Immature natural killer cell (primary cell): Measurements from ENCODE around the gene STX7. TPM values are rescaled to one million over a fixed set of nuclear protein-coding genes. Genes with fewer than 3 reads are reported as not detected.

ENCODE experiments used
- DNase-seq, 3 donors: peaks; one replicate each; pipeline ENCODE4 v3.0.0; 2022; ENCODE audit warnings: mixed read lengths in 1 of 3
- H3K27ac Mint-ChIP-seq, 6 donors: one replicate each; pipeline ENCODE4 v1.8.0; 2020; ENCODE audit warnings: mixed read lengths in 6 of 6, mild to moderate bottlenecking in 5 of 6, inconsistent platforms in 4 of 6, moderate library complexity in 3 of 6
- H3K27me3 Mint-ChIP-seq, 3 donors: one replicate each; pipeline ENCODE4 v1.8.0; 2020 to 2021; ENCODE audit warnings: low read depth in 3 of 3, mild to moderate bottlenecking in 3 of 3, mixed read lengths in 3 of 3, moderate library complexity in 3 of 3, inconsistent platforms in 1 of 3
- H3K36me3 Mint-ChIP-seq, 3 donors: one replicate each; pipeline ENCODE4 v1.8.0; 2020; ENCODE audit warnings: mixed read lengths in 3 of 3, inconsistent platforms in 2 of 3, mild to moderate bottlenecking in 2 of 3
- H3K4me1 Mint-ChIP-seq, 2 donors: one replicate each; pipeline ENCODE4 v1.8.0; 2020; ENCODE audit warnings: inconsistent platforms in 2 of 2, mild to moderate bottlenecking in 2 of 2, mixed read lengths in 2 of 2, moderate library complexity in 1 of 2
- H3K4me3 Mint-ChIP-seq, 5 donors: one replicate each; pipeline ENCODE4 v1.8.0; 2020; ENCODE audit warnings: mild to moderate bottlenecking in 5 of 5, mixed read lengths in 5 of 5, inconsistent platforms in 3 of 5, moderate library complexity in 3 of 5
- H3K9me3 Mint-ChIP-seq, 6 donors: one replicate each; pipeline ENCODE4 v1.8.0; 2020; ENCODE audit warnings: mild to moderate bottlenecking in 6 of 6, mixed read lengths in 6 of 6, inconsistent platforms in 4 of 6, moderate library complexity in 3 of 6
- polyA plus RNA-seq, 3 donors: library from polyadenylated mRNA; unstranded; fragments of 300-500 nt; fragmentation: Illumina TruSeq; gene quantifications; one replicate each; pipeline ENCODE4 v1.2.3, GENCODE V29; 2021

The STX7 gene
- polyA plus RNA-seq, 3 donors from 2014 or later = 25.5 to 37.2 (median 29.8) TPM

DNA sequence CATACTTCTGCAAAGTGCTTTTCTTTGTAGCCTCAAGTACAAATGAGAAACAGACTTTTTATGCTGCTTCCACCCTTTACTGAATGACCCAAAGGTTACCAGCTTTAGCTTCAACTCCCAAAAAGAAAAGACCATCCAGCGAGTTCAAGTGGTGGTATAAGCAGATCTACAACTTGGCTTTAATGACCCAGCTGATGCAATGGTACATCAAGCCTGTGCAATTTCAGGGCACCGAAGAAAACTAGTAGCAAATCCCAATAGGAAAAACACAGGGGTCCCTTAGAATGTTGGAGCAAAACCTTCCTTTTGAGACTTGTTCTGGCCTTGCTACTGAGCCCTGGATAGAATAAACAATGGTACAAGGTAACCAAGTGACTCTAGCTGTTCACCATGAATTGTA is 33.8 kb downstream of the STX7 start:
- Mint-ChIP-seq H3K4me3 (no peak overlapping the region), H3K36me3 (no peaks in the 10 kb centered on the region), H3K27ac (no peak overlapping the region), H3K4me1 (peaks cover 17 to 63% of the 10 kb centered on the region in 2 donors), H3K27me3 (no peaks in the 10 kb centered on the region), H3K9me3 (no peaks in the 10 kb centered on the region)
- DNase-seq = no peak

GRCh38 chr6:132478674-132479073 is 34.2 kb downstream of the STX7 start:
- Mint-ChIP-seq H3K9me3 (no peaks in the 10 kb centered on the region), H3K27ac (no peak overlapping the region), H3K36me3 (no peaks in the 10 kb centered on the region), H3K4me3 (no peak overlapping the region), H3K4me1 (peaks cover 15 to 58% of the 10 kb centered on the region in 2 donors), H3K27me3 (no peaks in the 10 kb centered on the region)
- DNase-seq = no peak

DNA sequence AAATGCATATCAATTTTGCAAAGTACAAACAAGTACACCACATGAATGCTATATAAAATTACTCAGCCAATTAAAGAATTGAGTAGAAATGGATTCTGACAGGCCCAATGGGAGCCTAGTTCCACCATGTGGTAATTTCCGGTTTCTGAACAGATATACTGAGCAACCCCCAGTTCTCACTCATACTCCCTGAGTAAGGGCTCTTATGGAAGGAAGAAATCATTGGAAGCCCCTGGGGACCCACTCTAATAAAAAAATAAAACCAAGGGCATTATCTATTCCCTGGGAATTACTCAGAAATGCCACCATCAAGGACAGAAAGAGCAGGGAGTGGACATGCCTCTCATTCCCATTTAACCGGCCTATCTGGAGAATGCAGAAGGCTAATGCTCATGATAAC is 34.6 kb downstream of the STX7 start:
- H3K4me3 Mint-ChIP-seq = no peak overlapping the region
- no peaks in the 10 kb centered on the region for H3K36me3 Mint-ChIP-seq
- no peak for DNase-seq
- H3K9me3 Mint-ChIP-seq = no peaks in the 10 kb centered on the region
- no peaks in the 10 kb centered on the region for H3K27me3 Mint-ChIP-seq
- H3K27ac Mint-ChIP-seq = no peak overlapping the region
- H3K4me1 Mint-ChIP-seq = peaks cover 15 to 56% of the 10 kb centered on the region in 2 donors

- DNase-seq = no peak
- Mint-ChIP-seq H3K4me3 (no peak overlapping the region), H3K9me3 (no peaks in the 10 kb centered on the region), H3K36me3 (peaks cover 0 to 7% (median 4%) of the 10 kb centered on the region in 3 donors), H3K27me3 (no peaks in the 10 kb centered on the region), H3K27ac (no peak overlapping the region), H3K4me1 (peaks cover 14 to 54% of the 10 kb centered on the region in 2 donors)
Measured at GRCh38 chr6:132476688-132477087, 36.2 kb downstream of the STX7 start.

GRCh38 chr6:132475925-132476324 is 37.0 kb downstream of the STX7 start:
- no peak for DNase-seq
- Mint-ChIP-seq H3K27me3 (no peaks in the 10 kb centered on the region), H3K36me3 (peaks cover 0 to 14% (median 10%) of the 10 kb centered on the region in 3 donors), H3K4me3 (no peak overlapping the region), H3K27ac (peak overlapping the region in 1 of 6 donors; percentile 28), H3K4me1 (peaks cover 14 to 46% of the 10 kb centered on the region in 2 donors), H3K9me3 (no peaks in the 10 kb centered on the region)

- Mint-ChIP-seq H3K36me3 (peaks cover 3 to 31% (median 11%) of the 10 kb centered on the region in 3 donors), H3K27ac (no peak overlapping the region), H3K4me1 (peaks cover 10 to 16% of the 10 kb centered on the region in 2 donors), H3K27me3 (no peaks in the 10 kb centered on the region), H3K9me3 (no peaks in the 10 kb centered on the region), H3K4me3 (no peak overlapping the region)
- no peak for DNase-seq
Measured at GRCh38 chr6:132471787-132472186, 41.1 kb downstream of the STX7 start.

GRCh38 chr6:132466952-132467351 is 46.0 kb downstream of the STX7 start:
- no peaks in the 10 kb centered on the region for H3K9me3 Mint-ChIP-seq
- H3K27ac Mint-ChIP-seq = no peak overlapping the region
- no peak overlapping the region for H3K4me3 Mint-ChIP-seq
- H3K4me1 Mint-ChIP-seq = no peaks in the 10 kb centered on the region
- peaks cover 13 to 39% (median 21%) of the 10 kb centered on the region in 3 donors for H3K36me3 Mint-ChIP-seq
- DNase-seq = no peak
- H3K27me3 Mint-ChIP-seq = no peaks in the 10 kb centered on the region

DNA sequence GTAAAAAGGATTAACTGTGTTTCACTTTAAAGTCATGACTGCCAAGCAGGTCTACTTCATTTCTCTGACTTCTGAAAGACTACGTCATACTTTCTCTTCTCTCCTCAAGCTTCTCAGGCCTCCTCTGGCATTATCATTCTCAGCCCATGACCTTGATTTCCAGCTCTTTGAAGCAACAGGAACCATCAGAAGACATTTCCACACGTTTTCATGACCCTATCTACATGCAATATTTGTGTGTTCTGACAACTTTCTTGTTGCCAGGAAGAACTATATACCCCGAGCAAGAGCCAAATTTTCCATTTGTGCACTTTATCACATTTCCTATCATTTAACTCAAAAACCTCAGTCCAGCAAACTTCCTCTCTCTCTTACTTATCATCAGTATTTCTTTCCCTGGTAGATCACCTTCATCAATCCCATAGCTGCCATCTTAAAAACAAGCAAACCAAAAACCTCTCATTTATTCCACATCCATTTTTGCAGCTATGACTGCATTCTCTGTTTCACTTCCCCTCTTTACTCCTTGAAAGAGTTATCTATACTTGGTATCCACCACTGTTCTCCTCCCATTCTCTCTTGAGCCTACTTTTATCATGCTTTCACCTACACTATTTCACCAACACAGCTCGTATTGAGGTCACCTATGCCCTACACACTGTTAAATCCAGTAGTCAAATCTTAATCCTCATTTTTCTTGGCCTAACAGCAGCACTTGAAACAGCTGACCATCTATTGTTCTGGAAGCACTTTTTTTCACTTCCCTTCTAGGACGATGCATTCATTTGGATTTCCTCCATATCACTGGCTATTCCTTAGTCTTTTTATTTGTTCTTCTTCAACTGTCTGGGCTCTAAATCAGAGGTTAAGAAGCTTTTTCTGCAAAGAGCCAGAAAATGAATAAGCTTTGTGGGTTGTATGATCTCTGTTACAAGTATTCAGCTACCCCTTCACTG is 47.1 kb downstream of the STX7 start:
- no peaks in the 10 kb centered on the region for H3K4me1 Mint-ChIP-seq
- H3K27ac Mint-ChIP-seq = no peak overlapping the region
- no peaks in the 10 kb centered on the region for H3K9me3 Mint-ChIP-seq
- peaks cover 13 to 32% (median 14%) of the 10 kb centered on the region in 3 donors for H3K36me3 Mint-ChIP-seq
- DNase-seq = no peak
- H3K27me3 Mint-ChIP-seq = no peaks in the 10 kb centered on the region
- no peak overlapping the region for H3K4me3 Mint-ChIP-seq

DNA sequence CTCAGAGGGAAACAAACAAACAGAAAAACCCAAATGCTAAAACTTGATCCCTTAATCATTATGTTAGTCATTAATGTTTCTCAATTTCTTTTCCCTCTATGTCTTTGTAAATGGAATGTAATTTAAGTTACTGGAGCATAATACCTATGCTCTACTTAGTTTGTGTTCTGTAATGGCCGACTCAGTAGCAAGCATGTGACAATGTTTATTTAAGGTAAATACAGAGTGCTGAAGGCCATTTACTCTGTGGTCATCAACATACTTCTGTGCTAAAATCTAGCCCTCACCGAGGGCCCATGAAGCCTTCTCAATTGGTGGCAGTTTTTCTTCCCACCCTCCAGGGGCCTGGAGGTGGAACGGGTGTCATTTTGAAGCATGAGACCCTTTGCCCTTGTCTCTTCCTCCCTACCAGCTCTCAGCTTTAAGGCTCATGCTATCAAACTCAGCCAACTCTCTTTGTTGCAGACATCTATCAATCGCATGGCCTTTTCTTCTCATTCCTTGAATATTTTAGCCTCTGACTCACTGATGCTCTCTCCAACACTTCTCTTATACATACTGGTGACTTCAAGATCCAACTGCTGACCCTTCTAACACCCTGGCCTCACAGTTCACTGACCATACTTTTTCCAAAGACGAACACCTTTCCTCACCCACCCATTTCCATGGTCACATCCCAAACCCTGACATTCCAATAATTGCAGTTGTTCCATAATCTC is 48.2 kb downstream of the STX7 start:
- H3K9me3 Mint-ChIP-seq = no peaks in the 10 kb centered on the region
- H3K4me3 Mint-ChIP-seq = no peak overlapping the region
- no peak for DNase-seq
- no peak overlapping the region for H3K27ac Mint-ChIP-seq
- no peaks in the 10 kb centered on the region for H3K27me3 Mint-ChIP-seq
- H3K4me1 Mint-ChIP-seq = peaks cover 0 to 5% of the 10 kb centered on the region in 2 donors
- peaks cover 17 to 32% (median 20%) of the 10 kb centered on the region in 3 donors for H3K36me3 Mint-ChIP-seq

DNA sequence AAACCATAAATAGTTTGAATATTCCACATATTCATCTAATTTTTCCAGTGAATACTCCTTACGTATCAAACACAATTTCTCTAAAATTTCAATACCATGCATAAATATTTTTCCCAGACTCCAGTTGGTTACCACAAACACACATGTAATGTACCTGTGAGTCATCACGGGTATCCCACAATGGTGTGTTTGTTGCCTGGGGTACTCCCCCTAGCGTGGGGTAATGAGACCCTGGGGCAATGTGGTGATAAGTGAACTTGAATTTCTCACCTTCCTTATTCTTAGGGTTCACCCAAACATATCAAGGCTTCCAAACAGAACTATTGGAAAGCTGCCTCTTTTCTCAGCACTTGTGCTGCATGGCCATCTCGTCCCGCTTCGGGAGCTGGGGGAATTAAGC is 51.0 kb downstream of the STX7 start:
- Mint-ChIP-seq H3K27ac (no peak overlapping the region), H3K36me3 (peaks cover 20 to 33% (median 22%) of the 10 kb centered on the region in 3 donors), H3K9me3 (no peaks in the 10 kb centered on the region), H3K4me1 (peaks cover 4 to 27% of the 10 kb centered on the region in 2 donors), H3K4me3 (no peak overlapping the region), H3K27me3 (peaks cover 0 to 1% (median 0%) of the 10 kb centered on the region in 3 donors)
- no peak for DNase-seq

DNA sequence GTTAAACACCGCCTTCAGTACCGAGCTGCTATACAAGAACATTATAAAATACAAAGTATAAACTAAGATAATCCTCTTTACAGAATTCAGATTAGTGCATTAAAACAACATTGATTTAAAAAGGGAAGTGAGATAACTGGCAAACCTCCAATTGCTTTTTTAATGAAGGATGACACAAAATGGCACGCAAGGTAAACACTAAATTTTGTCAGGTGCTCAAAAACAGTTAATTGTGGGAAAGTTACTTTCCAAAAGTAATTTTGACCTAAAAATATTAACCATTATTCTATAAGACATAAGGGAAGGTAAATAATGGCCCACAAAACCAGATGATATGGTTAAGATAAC is 53.3 kb downstream of the STX7 start:
- peaks cover 0 to 1% (median 0%) of the 10 kb centered on the region in 3 donors for H3K27me3 Mint-ChIP-seq
- DNase-seq = no peak
- H3K4me1 Mint-ChIP-seq = peaks cover 9 to 49% of the 10 kb centered on the region in 2 donors
- H3K36me3 Mint-ChIP-seq = peaks cover 22 to 49% (median 25%) of the 10 kb centered on the region in 3 donors
- peak overlapping the region in 1 of 6 donors; percentile 7 for H3K27ac Mint-ChIP-seq
- no peak overlapping the region for H3K4me3 Mint-ChIP-seq
- H3K9me3 Mint-ChIP-seq = no peaks in the 10 kb centered on the region

- peak overlapping the region in 2 of 6 donors; percentile 44 to 68 for H3K27ac Mint-ChIP-seq
- peak overlapping the region in 1 of 5 donors; percentile 24 for H3K4me3 Mint-ChIP-seq
- H3K36me3 Mint-ChIP-seq = peaks cover 24 to 54% (median 27%) of the 10 kb centered on the region in 3 donors
Measured at GRCh38 chr6:132458887-132459604, 53.9 kb downstream of the STX7 start.

DNA sequence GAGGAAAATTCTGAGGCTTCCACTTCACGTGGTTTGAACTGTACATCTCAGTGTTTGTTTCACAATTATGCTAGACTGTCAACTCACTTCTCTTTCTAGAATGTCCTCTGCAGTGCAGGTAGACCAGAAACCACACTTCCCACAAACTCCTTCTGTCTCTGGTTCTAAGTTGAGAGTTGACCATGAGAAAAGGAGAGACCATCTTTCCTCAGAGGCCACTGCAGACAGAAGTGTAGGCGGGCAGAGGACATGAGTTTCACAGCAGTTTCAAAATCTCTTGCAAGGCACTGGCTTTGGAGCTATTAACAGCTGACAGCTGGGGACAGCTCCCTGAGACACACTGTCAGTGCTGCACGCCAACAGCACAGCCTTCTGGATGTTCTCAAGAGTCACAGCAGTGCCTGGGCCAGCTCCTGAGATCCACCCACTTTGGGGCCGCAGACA is 56.2 kb downstream of the STX7 start:
- H3K4me3 Mint-ChIP-seq = no peak overlapping the region
- peaks cover 0 to 3% (median 0%) of the 10 kb centered on the region in 3 donors for H3K27me3 Mint-ChIP-seq
- peaks cover 14 to 40% (median 29%) of the 10 kb centered on the region in 3 donors for H3K36me3 Mint-ChIP-seq
- no peak for DNase-seq
- H3K9me3 Mint-ChIP-seq = no peaks in the 10 kb centered on the region
- H3K27ac Mint-ChIP-seq = peak overlapping the region in 3 of 6 donors; percentile 31 to 80 (median 32)
- peaks cover 9 to 49% of the 10 kb centered on the region in 2 donors for H3K4me1 Mint-ChIP-seq

More at GRCh38 chr6:132458887-132459604, 53.9 kb downstream of the STX7 start:
- DNase-seq = peak in 1 of 3 donors; percentile 14
- H3K4me1 Mint-ChIP-seq = peaks cover 9 to 49% of the 10 kb centered on the region in 2 donors
- no peaks in the 10 kb centered on the region for H3K9me3 Mint-ChIP-seq
- H3K27me3 Mint-ChIP-seq = peaks cover 0 to 1% (median 0%) of the 10 kb centered on the region in 3 donors
